ENCODE measurements around the gene PXN.
"Not testable (repeated sequence)": the region's sequence is repeated elsewhere in the genome, so short reads cannot be mapped to it uniquely, and the experiment has no call there.

Gene PXN

DNA sequence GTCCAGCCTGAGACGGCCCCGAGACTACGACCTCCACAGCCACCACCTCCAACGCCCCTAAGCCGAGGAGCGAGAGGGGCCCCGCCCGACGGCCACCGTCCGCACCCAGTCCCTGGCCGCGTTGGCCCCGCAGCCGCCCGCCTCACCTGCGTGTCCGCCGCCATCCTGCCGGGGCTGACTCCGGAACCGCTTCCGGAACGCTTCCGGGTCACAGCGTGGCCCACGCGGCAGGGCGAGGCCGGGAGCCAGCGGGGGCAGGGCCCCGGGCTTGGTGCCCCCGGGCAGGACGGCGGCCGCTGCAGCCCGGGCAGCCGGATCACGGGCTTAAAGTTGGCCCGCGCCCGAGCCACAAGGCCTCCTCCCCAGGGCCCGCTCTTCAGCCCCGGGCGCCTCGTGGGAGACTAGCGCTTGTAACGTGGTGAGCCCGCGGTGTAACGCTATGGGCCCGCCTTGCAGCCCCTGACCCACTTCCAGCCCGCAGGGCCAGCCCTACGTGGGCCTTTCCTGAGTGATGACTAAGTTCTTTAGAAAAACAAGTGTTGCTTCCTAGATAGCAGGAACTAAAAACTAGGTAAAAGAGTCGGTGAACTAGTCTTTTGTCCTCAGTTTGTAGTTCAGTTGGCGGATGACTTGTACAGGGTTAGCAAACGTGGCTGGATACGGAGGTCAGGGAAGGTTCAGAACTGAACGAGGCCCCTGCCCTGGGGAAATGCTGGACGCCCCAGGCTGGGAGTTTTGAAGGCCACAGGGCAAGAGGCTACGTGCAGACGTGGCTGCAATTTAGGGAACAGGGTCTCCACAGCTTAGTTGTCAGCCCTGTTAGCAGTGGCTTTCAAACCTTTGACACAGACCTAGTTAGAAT, 70.8 kb downstream of the PXN start, which contains the start of gene GCN1:
TSS of gene GCN1 (minus strand) at position 182 of the 862 bp plus-strand sequence. CDS start at position 164, 18 bp downstream.
- TF ChIP-seq, protein P1, sequence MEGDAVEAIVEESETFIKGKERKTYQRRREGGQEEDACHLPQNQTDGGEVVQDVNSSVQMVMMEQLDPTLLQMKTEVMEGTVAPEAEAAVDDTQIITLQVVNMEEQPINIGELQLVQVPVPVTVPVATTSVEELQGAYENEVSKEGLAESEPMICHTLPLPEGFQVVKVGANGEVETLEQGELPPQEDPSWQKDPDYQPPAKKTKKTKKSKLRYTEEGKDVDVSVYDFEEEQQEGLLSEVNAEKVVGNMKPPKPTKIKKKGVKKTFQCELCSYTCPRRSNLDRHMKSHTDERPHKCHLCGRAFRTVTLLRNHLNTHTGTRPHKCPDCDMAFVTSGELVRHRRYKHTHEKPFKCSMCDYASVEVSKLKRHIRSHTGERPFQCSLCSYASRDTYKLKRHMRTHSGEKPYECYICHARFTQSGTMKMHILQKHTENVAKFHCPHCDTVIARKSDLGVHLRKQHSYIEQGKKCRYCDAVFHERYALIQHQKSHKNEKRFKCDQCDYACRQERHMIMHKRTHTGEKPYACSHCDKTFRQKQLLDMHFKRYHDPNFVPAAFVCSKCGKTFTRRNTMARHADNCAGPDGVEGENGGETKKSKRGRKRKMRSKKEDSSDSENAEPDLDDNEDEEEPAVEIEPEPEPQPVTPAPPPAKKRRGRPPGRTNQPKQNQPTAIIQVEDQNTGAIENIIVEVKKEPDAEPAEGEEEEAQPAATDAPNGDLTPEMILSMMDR (IDR thresholded peaks at IDR 0.05; ENCODE audit: insufficient read depth, low read length, poor library complexity, severe bottlenecking): no peak
- Histone ChIP-seq H3K36me3 (ENCODE audit: control insufficient read depth, insufficient read depth, low read length) (peaks cover 17% of the 10 kb centered on the region), H3K4me3 (replicated peaks; ENCODE audit: low read depth, low read length) (peak within 1 kb of the TSS; percentile 84), H3K27me3 (replicated peaks; ENCODE audit: control insufficient read depth, insufficient read depth, low read length) (no peaks in the 10 kb centered on the region)
- DNase-seq (ENCODE audit: extremely low read depth, insufficient read length): peak; percentile 91

DNA sequence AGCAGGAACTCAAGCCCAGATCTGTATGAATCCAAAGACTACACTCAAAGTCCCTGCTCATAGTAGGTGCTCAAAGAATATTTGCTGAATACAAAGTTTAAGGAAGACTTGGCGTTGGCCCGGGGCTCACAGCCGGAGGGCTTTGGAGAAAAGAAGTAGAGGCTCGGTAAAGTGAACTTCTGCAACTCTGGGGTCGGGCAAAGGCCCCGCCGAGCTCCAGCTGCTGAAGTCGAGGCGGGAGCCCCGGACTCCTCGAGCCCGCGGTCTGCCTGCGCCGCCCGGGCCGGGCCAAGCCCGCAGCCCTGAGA, 71.3 kb downstream of the PXN start:
- Histone ChIP-seq H3K36me3 (ENCODE audit: control insufficient read depth, insufficient read depth, low read length) (peaks cover 19% of the 10 kb centered on the region), H3K27me3 (replicated peaks; ENCODE audit: control insufficient read depth, insufficient read depth, low read length) (no peaks in the 10 kb centered on the region), H3K4me3 (replicated peaks; ENCODE audit: low read depth, low read length) (peak overlapping the region; percentile 84)
- TF ChIP-seq, protein P1 (IDR thresholded peaks at IDR 0.05; ENCODE audit: insufficient read depth, low read length, poor library complexity, severe bottlenecking): no peak
- DNase-seq (ENCODE audit: extremely low read depth, insufficient read length): no peak

DNA sequence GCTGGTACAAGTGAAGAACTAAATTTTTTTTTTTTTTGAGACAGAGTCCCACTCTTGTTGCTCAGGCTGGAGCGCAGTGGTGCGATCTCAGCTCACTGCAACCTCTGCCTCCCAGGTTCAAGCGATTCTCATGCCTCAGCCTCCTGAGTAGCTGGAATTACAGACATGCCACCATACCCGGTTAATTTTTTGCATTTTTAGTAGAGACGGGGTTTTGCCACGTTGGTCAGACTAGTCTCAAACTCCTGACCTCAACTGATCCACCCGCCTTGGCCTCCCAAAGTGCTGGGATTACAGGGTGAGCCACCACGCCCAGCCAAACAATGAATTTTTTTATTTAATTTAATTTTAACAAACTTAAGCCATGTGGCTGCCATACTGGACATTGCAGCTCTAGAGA, 72.2 kb downstream of the PXN start:
- Histone ChIP-seq H3K4me3 (replicated peaks; ENCODE audit: low read depth, low read length) (peak overlapping the region; percentile 84), H3K36me3 (ENCODE audit: control insufficient read depth, insufficient read depth, low read length) (peaks cover 14% of the 10 kb centered on the region)
- DNase-seq (ENCODE audit: extremely low read depth, insufficient read length); H3K27me3 ChIP-seq (replicated peaks; ENCODE audit: control insufficient read depth, insufficient read depth, low read length): not testable (repeated sequence)

DNA sequence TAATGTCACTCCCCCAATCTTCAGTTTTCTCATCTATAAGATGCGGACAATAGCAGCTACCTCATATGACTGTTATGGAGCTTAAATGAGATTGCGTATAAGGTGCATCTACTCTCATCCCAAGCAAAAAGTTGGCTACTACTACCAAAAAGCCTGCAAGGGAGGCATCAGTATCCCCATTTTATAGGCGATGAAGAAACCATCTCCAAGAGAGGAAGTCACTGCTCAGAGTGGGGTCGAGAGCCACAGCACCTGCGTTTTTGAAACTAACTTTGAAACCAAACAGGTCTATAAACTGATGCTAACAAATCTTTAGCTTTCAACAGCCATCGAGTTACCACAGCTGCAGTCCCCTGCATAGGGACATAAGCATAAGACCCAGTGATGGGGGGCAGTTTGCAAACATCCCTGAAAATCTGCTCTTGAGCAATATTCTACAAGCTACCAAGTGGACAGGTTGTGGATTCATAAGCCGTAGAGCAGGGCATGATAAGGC, 74.5 kb downstream of the PXN start:
- no peak for DNase-seq (ENCODE audit: extremely low read depth, insufficient read length)
- no peak overlapping the region for H3K4me3 ChIP-seq (replicated peaks; ENCODE audit: low read depth, low read length)
- H3K27me3 ChIP-seq (replicated peaks; ENCODE audit: control insufficient read depth, insufficient read depth, low read length): no peaks in the 10 kb centered on the region
- H3K36me3 ChIP-seq (ENCODE audit: control insufficient read depth, insufficient read depth, low read length): peaks cover 13% of the 10 kb centered on the region
- TF ChIP-seq, protein P1 (IDR thresholded peaks at IDR 0.05; ENCODE audit: insufficient read depth, low read length, poor library complexity, severe bottlenecking): no peak

DNA sequence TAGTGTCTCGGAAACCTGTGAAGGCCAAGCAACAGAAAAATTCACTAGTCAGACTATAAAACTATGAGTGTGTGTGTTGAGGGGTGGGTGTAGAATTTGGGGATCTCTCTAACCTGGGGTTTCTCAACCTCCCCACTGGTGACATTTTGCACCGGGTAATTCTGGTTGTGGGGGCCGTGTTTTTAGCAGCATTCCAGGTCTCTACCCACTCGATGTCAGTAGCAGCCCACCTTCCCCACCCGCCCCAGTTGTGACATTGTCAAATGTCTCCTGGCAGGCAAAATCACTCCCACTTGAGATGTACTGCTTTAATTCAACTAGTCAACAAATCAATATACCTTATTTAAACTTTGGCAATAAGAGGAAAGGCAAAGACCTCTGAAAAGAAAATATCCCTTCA, 75.1 kb downstream of the PXN start:
- TF ChIP-seq, protein P1 (IDR thresholded peaks at IDR 0.05; ENCODE audit: insufficient read depth, low read length, poor library complexity, severe bottlenecking): no peak
- Histone ChIP-seq H3K27me3 (replicated peaks; ENCODE audit: control insufficient read depth, insufficient read depth, low read length) (no peaks in the 10 kb centered on the region), H3K4me3 (replicated peaks; ENCODE audit: low read depth, low read length) (no peak overlapping the region), H3K36me3 (ENCODE audit: control insufficient read depth, insufficient read depth, low read length) (peaks cover 13% of the 10 kb centered on the region)
- DNase-seq (ENCODE audit: extremely low read depth, insufficient read length): no peak

DNA sequence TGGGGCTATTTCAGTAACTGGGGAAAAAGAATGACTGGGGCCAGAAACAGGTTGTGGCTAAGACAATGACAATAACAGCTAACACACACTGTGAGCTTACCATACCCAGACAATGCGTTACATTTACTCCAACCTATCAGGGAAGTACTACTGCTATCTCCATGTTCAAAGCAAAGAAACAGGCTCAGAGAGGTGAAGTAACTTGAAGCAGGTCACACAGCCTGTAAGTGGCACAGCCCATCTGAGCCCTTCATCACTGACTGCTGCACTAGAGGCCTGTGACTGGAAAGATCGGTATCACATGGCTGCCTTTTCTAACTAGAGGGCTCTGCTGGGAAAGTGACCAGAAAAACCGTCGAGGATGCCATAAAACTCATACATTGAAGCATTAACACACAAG, 78.9 kb downstream of the PXN start:
- DNase-seq (ENCODE audit: extremely low read depth, insufficient read length): no peak
- TF ChIP-seq, protein P1 (IDR thresholded peaks at IDR 0.05; ENCODE audit: insufficient read depth, low read length, poor library complexity, severe bottlenecking): no peak
- Histone ChIP-seq H3K36me3 (ENCODE audit: control insufficient read depth, insufficient read depth, low read length) (peaks cover 32% of the 10 kb centered on the region), H3K4me3 (replicated peaks; ENCODE audit: low read depth, low read length) (no peak overlapping the region), H3K27me3 (replicated peaks; ENCODE audit: control insufficient read depth, insufficient read depth, low read length) (no peaks in the 10 kb centered on the region)
